Stimulated activated CD8-positive, alpha-beta memory T cell treated with anti-CD3 and anti-CD28 coated beads, Interleukin-15, amount 100 ng/mL, for 24 hours (primary cell): ENCODE measurements around the gene TBPL2.
"Not testable (repeated sequence)": the region's sequence is repeated elsewhere in the genome, so short reads cannot be mapped to it uniquely, and the experiment has no call there.

ENCODE experiments used
- DNase-seq: peaks from one replicate; pipeline ENCODE4 v3.0.0-alpha.2; 2020; ENCODE audit warnings: low read depth

Gene TBPL2

GRCh38 chr14:55438066-55438683 lies 2.2 kb downstream of the TBPL2 start:
- no peak for DNase-seq

DNA sequence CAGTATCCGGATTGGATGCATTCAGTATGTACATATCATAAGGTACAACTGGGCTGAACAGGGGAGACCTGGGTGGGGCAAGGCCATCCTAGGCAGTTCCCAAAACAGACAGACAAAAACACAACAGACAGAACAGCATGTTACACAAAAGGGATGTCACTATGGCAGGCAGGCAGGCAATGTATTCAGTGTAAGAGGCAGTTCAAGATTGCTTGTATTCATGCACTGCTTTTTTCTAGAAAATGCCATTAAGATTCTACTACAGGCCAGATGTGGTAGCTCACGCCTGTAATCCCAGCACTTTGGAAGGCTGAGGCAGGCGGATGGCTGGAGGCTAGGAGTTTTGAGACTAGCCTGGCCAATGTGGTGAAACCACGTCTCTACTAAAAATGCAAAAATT lies 3.5 kb downstream of the TBPL2 start:
- no peak for DNase-seq

- DNase-seq: no peak
Observed at GRCh38 chr14:55436519-55436918, 3.9 kb downstream of the TBPL2 start.

GRCh38 chr14:55434805-55435174 lies 5.6 kb downstream of the TBPL2 start:
- DNase-seq: no peak

DNA sequence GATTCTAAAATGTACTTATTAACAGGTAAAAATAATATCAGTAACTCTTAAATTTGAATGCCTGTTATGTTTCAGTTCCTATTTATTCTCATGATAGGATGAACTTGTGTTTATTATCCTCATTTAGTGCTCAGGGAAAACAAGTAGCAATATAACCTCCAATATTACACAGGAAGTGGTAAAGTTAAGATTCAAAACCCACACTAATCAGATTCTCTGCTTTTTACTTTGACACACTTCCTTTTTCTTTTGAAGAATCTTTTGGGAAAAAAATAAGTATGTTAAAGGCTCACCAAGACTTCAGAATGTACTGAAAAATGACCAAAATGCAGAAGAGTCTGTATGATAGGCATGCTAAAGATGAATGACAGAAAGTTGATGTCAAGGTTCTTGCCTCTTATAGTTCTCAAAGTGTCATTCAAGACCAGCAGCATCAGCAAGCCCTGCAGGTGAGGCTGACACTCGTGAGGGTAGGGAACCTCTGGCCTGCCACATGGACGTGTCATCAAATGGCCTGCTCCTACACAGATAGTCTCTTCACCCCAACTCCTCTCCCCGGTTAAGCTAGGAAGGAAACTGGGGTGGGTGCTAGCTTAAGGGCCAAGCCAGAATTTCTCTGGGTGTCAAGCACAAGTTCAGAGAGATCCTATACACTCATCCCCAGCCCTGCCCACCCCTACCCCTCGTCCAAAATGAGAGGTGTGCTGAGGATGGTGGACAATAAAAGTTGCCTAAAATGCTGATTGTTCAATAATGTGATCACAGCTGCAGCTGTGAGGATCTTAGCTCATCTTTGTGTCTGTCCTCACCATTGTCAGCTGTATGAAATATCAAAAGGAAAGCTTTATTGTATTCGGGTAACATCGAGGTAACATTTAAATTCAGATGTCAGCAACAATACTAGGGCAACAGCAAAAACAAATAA lies 6.3 kb downstream of the TBPL2 start:
- no peak for DNase-seq

DNA sequence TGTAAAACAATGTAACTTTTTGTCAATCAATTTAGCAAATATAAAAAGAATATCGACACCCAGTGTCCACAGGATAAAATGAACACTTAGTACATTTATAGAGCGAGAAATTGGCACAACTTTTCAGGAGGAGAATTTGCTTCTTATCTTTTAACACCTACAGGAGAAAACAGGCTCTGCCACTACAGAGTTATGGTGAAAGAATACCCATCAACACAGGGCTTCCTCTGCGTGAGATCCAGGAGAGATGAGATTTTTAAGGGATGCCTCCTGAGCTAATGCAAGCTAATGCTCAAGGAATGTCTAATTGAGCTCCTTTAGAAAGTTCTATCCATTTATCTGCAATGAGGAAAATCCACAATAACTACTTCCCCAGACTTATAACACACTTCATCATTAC lies 7.8 kb downstream of the TBPL2 start:
- no peak for DNase-seq

DNA sequence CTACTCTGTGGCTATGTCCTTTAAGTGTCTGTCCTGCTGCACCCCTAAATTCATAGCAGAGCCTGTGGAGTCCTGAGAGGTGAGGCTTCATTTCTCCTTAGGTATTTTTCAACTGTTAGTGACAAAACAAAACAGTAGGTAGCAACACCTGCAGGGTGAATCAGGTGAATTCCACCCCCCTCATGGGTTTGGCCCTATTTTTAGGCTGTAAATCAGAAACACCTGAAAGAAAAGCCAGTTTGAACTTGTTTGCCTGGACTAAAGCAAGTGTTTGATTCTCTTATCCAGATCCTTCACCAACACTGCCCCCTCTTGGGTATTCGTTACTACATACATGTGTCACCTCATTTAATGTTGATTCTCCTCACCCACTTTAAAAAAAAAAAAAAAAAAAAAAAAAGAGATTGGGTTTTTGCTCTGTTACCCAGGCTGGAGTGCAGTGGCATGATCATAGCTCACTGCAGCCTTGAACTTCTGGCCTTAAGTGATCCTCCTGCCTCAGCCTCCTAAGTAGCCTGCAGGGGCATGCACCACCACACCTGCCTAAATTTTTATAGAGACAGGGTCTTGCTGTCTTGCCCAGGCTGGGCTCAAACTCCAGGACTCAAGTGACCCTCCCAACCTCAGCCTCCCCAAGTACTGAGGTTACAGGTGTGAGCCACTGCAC lies 10.3 kb downstream of the TBPL2 start:
- no peak for DNase-seq

GRCh38 chr14:55427439-55427838 lies 13.0 kb downstream of the TBPL2 start:
- DNase-seq: no peak

DNA sequence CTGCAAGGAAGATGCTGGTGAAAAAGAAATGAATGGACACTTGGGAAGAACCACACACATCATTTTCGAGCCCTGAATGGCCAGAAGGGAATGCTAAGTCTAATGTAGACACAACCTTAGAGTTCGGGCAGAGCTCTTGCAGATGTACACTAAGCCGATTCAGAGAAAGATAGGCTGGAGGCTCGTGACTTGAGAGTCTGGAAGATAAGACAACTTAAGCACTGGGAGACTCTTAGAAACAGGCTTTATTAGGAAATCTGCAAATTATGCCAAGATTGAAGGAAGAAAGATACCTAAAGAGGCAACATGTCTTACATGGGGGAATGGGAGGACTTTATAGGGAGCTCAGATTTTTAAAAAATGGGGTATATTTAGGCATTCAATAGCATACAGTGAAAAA lies 13.5 kb downstream of the TBPL2 start:
- DNase-seq: no peak

GRCh38 chr14:55425091-55425490 lies 15.3 kb downstream of the TBPL2 start:
- DNase-seq: no peak

DNA sequence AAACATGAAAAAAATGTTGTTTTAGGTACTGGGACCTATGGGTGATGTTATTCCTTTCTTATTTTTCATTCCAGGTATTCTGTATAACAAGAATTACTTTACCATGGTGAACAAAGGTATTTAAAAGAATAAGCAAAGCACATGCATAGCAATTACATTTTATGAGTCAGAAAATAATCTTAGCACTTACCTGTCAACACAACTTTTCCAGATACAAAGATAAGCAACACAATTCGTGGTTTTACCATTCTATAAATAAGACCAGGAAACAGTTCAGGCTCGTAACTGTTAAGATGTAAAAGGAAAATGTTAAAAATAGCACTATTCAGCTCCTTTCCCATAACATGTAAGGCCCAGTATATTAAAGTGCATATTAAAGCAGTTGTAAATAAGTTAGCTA lies 16.4 kb downstream of the TBPL2 start:
- DNase-seq: no peak

DNA sequence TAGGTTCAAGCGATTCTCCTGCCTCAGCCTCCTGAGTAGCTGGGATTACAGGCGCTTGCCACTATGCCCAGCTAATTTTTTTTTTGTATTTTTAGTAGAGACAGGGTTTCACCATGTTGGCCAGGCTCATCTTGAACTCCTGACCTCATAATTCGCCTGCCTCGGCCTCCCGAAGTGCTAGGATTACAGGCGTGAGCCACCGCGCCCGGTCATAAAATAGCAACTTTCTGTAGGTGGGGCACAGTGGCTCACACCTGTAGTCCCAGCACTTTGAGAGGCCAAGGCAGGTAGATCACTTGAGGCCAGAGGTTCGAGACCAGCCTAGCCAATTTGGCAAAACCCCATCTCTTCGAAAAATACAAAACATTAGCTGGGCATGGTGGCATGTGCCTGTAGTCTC lies 18.1 kb downstream of the TBPL2 start:
- not testable (repeated sequence) for DNase-seq

DNA sequence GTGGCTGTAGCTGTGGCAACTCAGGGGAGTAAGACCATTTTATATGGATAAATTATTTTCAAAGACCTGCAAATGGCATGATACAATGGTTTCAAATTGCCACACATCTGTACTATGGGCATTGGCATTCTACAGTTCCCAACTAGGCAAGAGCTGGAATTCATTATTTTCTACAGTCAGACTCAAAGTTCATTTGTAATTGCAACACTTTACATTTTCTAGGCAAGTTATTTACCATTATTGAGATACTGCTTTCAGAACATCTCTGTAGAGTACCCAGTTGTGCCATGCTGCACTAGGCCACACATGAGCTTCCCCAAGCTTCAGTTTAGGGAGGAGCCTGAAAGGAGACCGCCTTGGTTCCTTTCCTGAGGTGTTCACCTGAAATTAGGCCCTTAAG lies 20.8 kb downstream of the TBPL2 start:
- no peak for DNase-seq

DNA sequence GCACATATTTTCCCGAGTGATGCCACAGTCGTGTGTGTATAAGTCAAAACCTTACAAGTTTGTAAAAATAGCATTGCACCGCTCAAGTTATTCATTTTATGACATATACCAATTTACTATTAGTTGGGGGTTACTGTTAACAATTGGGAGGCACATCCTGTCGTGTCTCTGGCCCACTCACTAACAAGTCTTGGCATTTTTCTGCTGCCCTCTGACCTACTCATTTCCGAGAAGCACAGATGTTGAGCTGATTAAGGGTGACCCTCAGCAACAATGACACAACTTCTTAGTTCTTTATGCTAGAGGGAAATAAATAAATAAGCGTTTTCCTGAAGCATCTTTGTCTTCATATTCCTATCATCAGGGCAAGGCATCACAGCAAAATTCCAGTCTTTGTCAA lies 22.0 kb downstream of the TBPL2 start:
- DNase-seq: no peak

DNA sequence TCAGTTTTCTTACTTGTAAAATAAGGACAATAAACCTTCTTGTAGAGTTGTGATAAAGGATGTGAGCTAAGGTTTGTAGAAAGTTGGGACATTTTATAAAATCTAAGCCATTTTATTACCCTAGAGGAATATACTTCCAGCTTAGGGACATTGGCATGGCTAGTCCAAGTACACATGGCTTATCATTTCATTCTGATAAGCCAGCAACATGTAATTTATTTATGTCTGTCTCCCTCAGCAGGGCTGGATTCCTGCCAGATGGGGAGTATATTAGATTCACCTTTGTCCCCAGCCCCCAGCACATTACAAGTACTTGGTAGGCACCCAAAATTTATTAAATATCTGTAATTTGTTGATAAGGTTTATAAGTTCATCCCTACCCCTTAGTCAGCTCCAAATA lies 22.5 kb downstream of the TBPL2 start:
- no peak for DNase-seq

DNA sequence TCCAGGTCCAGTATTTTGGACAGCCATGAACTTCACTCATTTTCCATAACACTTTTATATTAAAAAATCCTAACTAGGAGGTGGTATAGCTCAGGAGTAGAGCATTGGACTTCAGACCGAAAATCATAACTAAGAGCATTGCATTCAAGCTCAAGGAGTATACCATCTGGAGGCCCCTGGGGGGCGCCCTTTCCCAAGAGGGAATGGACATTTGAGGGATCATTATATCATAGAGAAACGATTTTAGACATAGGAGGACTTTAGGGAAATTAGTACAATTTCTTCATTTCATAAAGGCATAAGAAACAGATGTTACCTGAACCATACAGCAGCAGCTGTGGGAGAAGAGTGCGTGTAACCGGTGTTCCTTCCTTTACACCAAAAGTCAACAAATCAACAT lies 23.6 kb downstream of the TBPL2 start:
- no peak for DNase-seq

DNA sequence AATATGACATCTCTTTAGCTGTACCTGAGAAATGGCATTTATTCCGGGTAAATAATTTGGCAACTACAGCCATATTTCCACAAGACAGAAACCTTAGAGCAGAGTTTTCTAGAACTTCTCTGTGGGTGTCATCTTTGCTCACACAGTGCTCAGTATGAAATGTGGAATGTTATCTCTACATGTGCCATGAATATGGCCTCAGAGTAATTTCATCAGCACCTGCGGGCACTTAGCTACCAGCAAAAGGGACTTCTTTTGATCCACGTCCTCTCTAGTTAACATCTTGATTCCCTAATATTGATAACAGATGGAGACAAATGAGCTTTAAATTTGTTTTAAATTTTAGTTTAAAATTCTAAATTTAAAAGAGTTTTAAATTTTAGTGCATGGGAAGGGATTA lies 25.9 kb downstream of the TBPL2 start:
- no peak for DNase-seq

DNA sequence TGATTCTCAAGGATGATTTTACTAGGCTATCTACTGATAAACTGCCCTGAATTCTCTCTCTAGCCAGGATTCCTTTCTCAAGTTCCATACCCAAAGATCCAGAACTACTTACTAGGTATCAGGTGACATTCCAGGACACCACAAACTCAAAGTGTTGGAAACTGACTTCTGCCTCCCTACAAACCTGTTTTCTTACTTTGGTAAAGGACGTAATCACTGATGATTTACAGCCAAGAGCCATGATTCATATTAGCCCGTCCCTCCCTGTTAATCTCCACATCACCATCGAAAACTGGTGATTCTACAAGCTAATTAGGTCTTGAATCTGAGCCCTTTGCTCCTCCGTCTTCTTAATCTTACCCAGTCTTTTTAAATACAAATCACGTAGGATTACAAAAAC lies 27.7 kb downstream of the TBPL2 start:
- no peak for DNase-seq

GRCh38 chr14:55411426-55412389 lies 28.7 kb downstream of the TBPL2 start, which contains the start of gene ATG14:
Gene ATG14, minus strand, starts transcription at chr14:55411830. Its CDS starts 8 bp downstream, at chr14:55411822.
- peak; percentile 49 for DNase-seq

- no peak for DNase-seq
Observed at GRCh38 chr14:55410876-55411275, 29.5 kb downstream of the TBPL2 start.

GRCh38 chr14:55404173-55404854 lies 36.1 kb downstream of the TBPL2 start:
- DNase-seq: no peak
